ENCODE measurements around the gene FCER2. TPM values are rescaled to one million over a fixed set of nuclear protein-coding genes. Genes with fewer than 3 reads are reported as not detected.

Gene FCER2
- total and polyA plus RNA-seq, 2 of the 13 experiments (the other 11 are each of a cell fraction or from before 2014, with no cell fraction given): not detected

DNA sequence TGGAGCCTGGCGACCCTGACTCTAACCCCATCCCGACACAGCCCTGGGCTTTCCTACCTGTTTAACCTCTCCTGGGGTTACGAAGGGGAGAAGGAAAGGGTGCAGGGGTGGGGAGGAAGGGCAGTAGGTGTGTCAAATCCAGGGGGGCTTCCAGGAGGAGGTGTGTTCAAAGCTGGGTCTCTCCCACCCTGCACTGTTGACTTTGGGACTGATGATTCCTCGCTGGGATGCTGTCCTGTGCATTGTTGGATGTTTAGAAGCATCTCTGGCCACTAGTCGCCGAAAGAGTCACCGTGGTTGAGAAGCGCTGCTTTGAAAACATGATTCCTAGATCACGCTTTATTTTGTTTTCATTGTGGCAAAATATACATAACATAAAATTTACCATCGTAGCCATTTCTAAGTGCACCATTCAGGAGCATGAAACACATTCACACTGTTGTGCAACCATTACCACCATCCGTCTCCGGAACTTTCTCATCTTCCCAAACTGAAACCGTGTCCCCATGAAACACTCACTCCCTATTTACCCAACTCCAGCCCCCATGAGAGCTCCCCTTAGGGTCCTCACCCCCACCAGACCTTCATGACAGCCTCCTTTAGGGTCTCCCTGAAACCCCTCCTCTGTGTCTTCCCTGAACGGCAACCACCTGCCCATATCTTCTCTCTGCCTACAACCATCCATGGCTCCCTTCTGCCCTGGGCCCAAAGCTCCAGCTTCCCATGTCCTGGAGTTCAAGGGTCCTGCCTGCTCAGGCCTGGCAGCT, 4.4 kb upstream of the FCER2 start:
- ATAC-seq (no peak), DNase-seq (ENCODE audit: low spot score) (no peak), FAIRE-seq (no peak)
- CTCF ChIA-PET (ENCODE audit: low intra/inter-chr PET ratio, low total read pairs): no interaction called here
- Histone ChIP-seq H3K9me3 (ENCODE audit: low read length) (no peaks in the 10 kb centered on the region), H3K79me2 (ENCODE audit: insufficient read depth, low read length) (no peaks in the 10 kb centered on the region), H4K20me1 (ENCODE audit: insufficient read depth, low read length) (no peaks in the 10 kb centered on the region), H3K27me3 (ENCODE audit: control insufficient read depth in 1 of 2, insufficient read depth in 2 of 2, low read length in 2 of 2) (peaks cover 0 to 14% of the 10 kb centered on the region in 2 experiments; a peak in 3 of 5 replicates), H3K4me1 (ENCODE audit: insufficient read depth, low read length) (peaks cover 11% of the 10 kb centered on the region), H3K9ac (ENCODE audit: insufficient read depth, low read depth, low read length) (no peak overlapping the region), H3K4me3 (replicated peaks in 1 of 3; ENCODE audit: insufficient read depth in 1 of 3, low read depth in 2 of 3, low read length in 3 of 3) (no peak overlapping the region), H3K36me3 (replicated peaks in 1 of 2; ENCODE audit: control insufficient read depth in 1 of 2, insufficient read depth in 2 of 2, low read length in 2 of 2) (no peaks in the 10 kb centered on the region), H3K27ac (ENCODE audit: extremely low read length, insufficient read depth, low read length) (no peak overlapping the region), H2AFZ (ENCODE audit: low read length) (no peak overlapping the region), H3K4me2 (ENCODE audit: low read depth, low read length) (no peak overlapping the region)
- 0 out of 2 replicates have a peak, but pooled peaks have one; percentile 47 for TF ChIP-seq ZMYM3 (CRISPR knock-in tag; IDR thresholded peaks at IDR 0.05)
- TF ChIP-seq ZNF10 (CRISPR knock-in tag; IDR thresholded peaks at IDR 0.05; ENCODE audit: borderline replicate concordance, low read depth): no peak
- TF ChIP-seq CEBPB (IDR thresholded peaks at IDR 0.05; ENCODE audit: borderline replicate concordance, low read depth, low read length): 0 out of 2 replicates have a peak, but pooled peaks have one; percentile 3
- WGBS (ENCODE audit: low lambda C conversion rate): 53% methylated on average over 13 of the region's 14 CpGs
- POLR2A ChIA-PET: no interaction called here
- intact Hi-C loops (cut with micrococcal nuclease; ENCODE audit: unreplicated experiment): no loop called here
- BruUV-seq (replicated peaks): no TSS peak
- in situ Hi-C loops (cut with HindIII; ENCODE audit: extremely low pct_ligation_motif_present, low pct_unique_long_range_greater_than_20kb): no loop called here

DNA sequence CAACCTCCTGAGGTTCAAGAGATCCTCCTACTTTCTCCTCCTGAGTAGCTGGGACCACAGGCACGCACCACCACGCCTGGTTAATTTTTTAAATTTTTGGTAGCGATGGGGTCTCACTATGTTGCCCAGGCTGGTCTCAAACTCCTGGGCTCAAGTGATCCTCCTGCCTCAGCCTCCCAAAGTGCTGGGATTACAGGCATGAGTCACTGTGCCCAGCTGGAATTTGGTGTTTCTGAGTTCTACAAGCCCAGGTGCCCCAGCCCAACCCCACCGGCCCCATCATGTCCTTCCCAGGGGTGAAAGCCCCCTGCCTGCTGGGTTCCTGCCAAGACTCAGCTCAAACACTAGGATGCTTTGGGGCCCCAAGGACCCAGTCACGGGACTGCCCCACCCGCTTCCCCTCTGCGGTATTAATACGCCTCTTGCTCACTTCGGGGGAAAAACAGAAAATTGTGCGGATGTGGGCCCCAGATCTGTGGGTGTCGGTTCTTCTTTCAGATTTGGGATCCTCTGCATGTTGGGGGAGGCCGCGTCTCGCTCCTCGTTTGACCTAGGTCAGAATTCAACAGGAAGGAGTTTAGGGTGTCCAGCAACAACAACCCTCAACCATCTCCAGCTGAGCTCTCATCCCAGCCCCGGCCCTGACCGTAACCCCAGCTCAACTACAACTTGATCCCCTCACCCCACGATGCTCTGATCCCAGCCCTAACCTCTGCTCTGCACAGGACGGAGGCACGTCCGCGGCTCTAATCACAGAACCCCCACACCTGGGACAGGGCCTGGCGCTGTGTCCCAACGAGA, 3.7 kb upstream of the FCER2 start:
- TF ChIP-seq YY1 (IDR thresholded peaks at IDR 0.05; ENCODE audit: insufficient read depth, insufficient replicate concordance, low read depth, low read length) (no peak), ZEB1 (IDR thresholded peaks at IDR 0.05; ENCODE audit: insufficient replicate concordance, low read depth) (no peak), MED8 (CRISPR knock-in tag; IDR thresholded peaks at IDR 0.05; ENCODE audit: insufficient replicate concordance) (no peak), RBAK (CRISPR knock-in tag; IDR thresholded peaks at IDR 0.05) (no peak), ZNF34 (CRISPR knock-in tag; IDR thresholded peaks at IDR 0.05; ENCODE audit: borderline replicate concordance) (no peak), MXD4 (CRISPR knock-in tag; IDR thresholded peaks at IDR 0.05) (no peak), HHEX (CRISPR knock-in tag; IDR thresholded peaks at IDR 0.05) (no peak)
- TF ChIP-seq, protein P1, sequence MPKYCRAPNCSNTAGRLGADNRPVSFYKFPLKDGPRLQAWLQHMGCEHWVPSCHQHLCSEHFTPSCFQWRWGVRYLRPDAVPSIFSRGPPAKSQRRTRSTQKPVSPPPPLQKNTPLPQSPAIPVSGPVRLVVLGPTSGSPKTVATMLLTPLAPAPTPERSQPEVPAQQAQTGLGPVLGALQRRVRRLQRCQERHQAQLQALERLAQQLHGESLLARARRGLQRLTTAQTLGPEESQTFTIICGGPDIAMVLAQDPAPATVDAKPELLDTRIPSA (CRISPR knock-in tag; IDR thresholded peaks at IDR 0.05; ENCODE audit: borderline replicate concordance): no peak
- 18% methylated on average over 15 of the region's 24 CpGs for WGBS (ENCODE audit: low lambda C conversion rate)
- FAIRE-seq (no peak), DNase-seq (ENCODE audit: low spot score) (no peak), ATAC-seq (no peak)
- Histone ChIP-seq H3K4me2 (ENCODE audit: low read depth, low read length) (no peak overlapping the region), H3K4me3 (replicated peaks in 1 of 3; ENCODE audit: insufficient read depth in 1 of 3, low read depth in 2 of 3, low read length in 3 of 3) (no peak overlapping the region), H3K36me3 (replicated peaks in 1 of 2; ENCODE audit: control insufficient read depth in 1 of 2, insufficient read depth in 2 of 2, low read length in 2 of 2) (no peaks in the 10 kb centered on the region), H3K27me3 (ENCODE audit: control insufficient read depth in 1 of 2, insufficient read depth in 2 of 2, low read length in 2 of 2) (peaks cover 0 to 14% of the 10 kb centered on the region in 2 experiments; a peak in 3 of 5 replicates), H3K9me3 (ENCODE audit: low read length) (no peaks in the 10 kb centered on the region), H4K20me1 (ENCODE audit: insufficient read depth, low read length) (no peaks in the 10 kb centered on the region), H3K79me2 (ENCODE audit: insufficient read depth, low read length) (no peaks in the 10 kb centered on the region), H3K4me1 (ENCODE audit: insufficient read depth, low read length) (peaks cover 11% of the 10 kb centered on the region), H3K9ac (ENCODE audit: insufficient read depth, low read depth, low read length) (no peak overlapping the region), H2AFZ (ENCODE audit: low read length) (no peak overlapping the region), H3K27ac (ENCODE audit: extremely low read length, insufficient read depth, low read length) (no peak overlapping the region)
- CTCF ChIA-PET (ENCODE audit: low intra/inter-chr PET ratio, low total read pairs): no interaction called here
- in situ Hi-C loops (cut with HindIII; ENCODE audit: extremely low pct_ligation_motif_present, low pct_unique_long_range_greater_than_20kb): no loop called here
- POLR2A ChIA-PET: interaction anchor here (0.5 kb wide), 1 partner anchor 236 kb away, joined by 3 read pairs; no protein-coding TSS in a partner anchor
- intact Hi-C loops (cut with micrococcal nuclease; ENCODE audit: unreplicated experiment): no loop called here
- BruUV-seq (replicated peaks): no TSS peak
